GM10248 (cell line): ENCODE measurements around the gene SGIP1.

Experiments
- CTCF ChIA-PET: fragments of 300-600 bp; sonication (Branson Sonifier 250); formaldehyde crosslinking; extraction: SDS; loops from one replicate; lab custom pipeline; 2021; ENCODE audit warnings: antibody characterized with exemption; lab: Yijun Ruan, JAX
- POLR2A ChIA-PET: fragments of 350-650 bp; sonication (Branson Sonifier 250); formaldehyde crosslinking; extraction: SDS; loops from one replicate; lab custom pipeline; 2020; ENCODE audit warnings: antibody characterized with exemption; lab: Yijun Ruan, JAX
- DNase-seq: peaks from one replicate; pipeline ENCODE4 v3.0.0; 2012; ENCODE audit errors: extremely low spot score
- CTCF ChIP-seq: IDR thresholded peaks from 2 replicates; pipeline ENCODE4 v1.5.1; 2012; ENCODE audit warnings: mild to moderate bottlenecking, low read depth; ENCODE audit errors: extremely low read depth, missing control alignments, control extremely low read depth

SGIP1 gene

GRCh38 chr1:66493731-66494130, 40.2 kb upstream of the SGIP1 start:
- ChIA-PET CTCF (no interaction called here), POLR2A (no interaction called here)
- TF ChIP-seq CTCF, result no peak
- DNase-seq, result no peak

GRCh38 chr1:66494482-66494881, 39.5 kb upstream of the SGIP1 start:
- POLR2A ChIA-PET, result no interaction called here
- no peak for DNase-seq
- CTCF ChIA-PET, result interaction anchor here (1.6 kb wide), 1 partner anchor 9 kb away, joined by 5 read pairs; no protein-coding TSS in a partner anchor
- TF ChIP-seq CTCF, result no peak

- CTCF ChIA-PET, result interaction anchor here (1.5 to 1.6 kb wide), 2 partner anchors 8 kb away, joined by 3 to 5 read pairs; no protein-coding TSS in a partner anchor
- no peak for TF ChIP-seq CTCF
- DNase-seq, result no peak
- POLR2A ChIA-PET, result no interaction called here
Observed at GRCh38 chr1:66495495-66495894, 38.5 kb upstream of the SGIP1 start.

GRCh38 chr1:66497910-66498309, 36.0 kb upstream of the SGIP1 start:
- CTCF ChIA-PET, result no interaction called here

GRCh38 chr1:66500301-66500700, 33.7 kb upstream of the SGIP1 start:
- ChIA-PET POLR2A (no interaction called here), CTCF (no interaction called here)
- no peak for TF ChIP-seq CTCF
- no peak for DNase-seq

More at GRCh38 chr1:66497910-66498309, 36.0 kb upstream of the SGIP1 start:
- TF ChIP-seq CTCF, result no peak
- POLR2A ChIA-PET, result no interaction called here
- no peak for DNase-seq

- ChIA-PET POLR2A (no interaction called here), CTCF (interaction anchor here (0.9 to 3.1 kb wide), 2 partner anchors 16 to 258 kb away, joined by 3 to 24 read pairs; no protein-coding TSS in a partner anchor)
- no peak for DNase-seq
- no peak for TF ChIP-seq CTCF
Observed at GRCh38 chr1:66502086-66502485, 31.9 kb upstream of the SGIP1 start.
